GM12892 (cell line): ENCODE data around the gene ARSK.

Experiments used
- POLR2A ChIP-seq: IDR thresholded peaks from 2 replicates; pipeline ENCODE4 v1.6.1; 2011; ENCODE audit warnings: low read depth, low read length, control low read depth
- POLR2AphosphoS5 ChIP-seq: IDR thresholded peaks from 2 replicates; pipeline ENCODE4 v1.6.1; 2011; ENCODE audit warnings: low read depth, low read length, control low read depth
- TAF1 ChIP-seq: IDR thresholded peaks from 2 replicates; pipeline ENCODE4 v1.6.1; 2011; ENCODE audit warnings: low read depth, mild to moderate bottlenecking, control low read depth, low read length, borderline replicate concordance

DNA sequence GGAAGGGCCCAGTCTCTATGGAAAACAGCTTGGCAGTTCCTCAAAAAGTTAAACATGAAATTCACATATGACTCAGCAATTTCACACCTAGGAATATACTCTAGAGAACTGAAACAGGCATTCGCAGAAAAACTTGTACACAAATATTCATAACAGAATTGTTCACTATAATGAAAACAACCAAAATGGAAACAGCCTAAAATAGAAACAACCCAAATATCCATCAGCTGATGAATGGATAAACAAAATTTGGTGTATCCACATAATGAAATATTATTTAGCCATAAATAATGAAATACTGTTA lies 60.2 kb downstream of the ARSK start:
- TF ChIP-seq POLR2A (no peak), POLR2AphosphoS5 (no peak), TAF1 (no peak)
